CD4-positive, alpha-beta T cell treated with Interleukin-4 for 4 hours (primary cell): ENCODE measurements around the gene DNAJC21.
"Not testable (repeated sequence)": the region's sequence is repeated elsewhere in the genome, so short reads cannot be mapped to it uniquely, and the experiment has no call there.

Experiments used
- DNase-seq: peaks from one replicate; pipeline ENCODE4 v3.0.0-alpha.2; 2020

DNAJC21 gene

DNA sequence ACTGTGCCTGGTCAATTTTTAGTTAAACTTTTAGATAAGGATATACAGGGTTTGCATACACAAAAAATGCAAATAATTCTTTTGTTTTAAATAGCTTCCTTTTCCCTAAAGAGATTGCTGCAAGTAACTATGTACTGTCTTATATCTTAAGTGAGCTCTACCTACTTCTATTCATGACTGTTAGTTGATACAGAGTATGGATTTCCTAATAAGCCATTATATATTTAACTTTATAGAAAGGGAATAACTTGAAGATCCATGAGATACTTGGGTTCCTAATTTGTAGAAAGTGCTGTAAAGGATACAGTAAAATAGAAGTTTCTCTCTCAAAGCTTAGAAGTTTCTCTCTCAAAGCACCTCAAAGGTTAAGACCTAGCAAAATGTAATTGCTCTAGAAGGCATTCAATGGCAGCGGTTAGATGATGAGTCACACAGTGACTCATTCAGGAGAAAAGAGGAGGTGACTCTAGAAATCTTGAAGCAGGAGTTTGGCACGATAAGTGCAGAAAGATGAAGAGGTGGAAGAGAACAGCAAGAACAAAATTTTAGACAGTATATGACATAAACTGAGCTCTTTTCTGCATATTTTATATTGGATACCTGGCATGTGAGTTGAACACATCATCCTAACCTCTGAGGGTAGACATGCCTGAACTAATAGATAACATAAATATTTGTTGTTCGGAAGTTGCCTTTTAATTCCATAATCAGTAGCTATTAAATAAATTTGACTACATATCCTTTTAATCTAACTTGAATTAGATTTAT, 5.5 kb upstream of the DNAJC21 start:
- DNase-seq: peak; percentile 51

DNA sequence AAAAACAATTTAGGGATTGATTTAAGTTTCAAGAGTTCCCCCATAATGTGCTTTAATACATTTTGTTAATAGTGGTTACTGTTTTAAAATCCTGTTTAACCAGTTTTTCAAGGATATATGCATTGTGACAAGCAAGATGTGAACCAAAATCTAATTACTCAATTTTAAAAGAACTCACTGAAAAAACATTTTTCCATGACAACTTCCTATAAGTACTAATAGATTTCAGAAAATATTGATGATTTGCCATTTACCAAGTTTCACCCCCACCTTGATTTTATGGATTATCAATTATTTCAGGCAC, 4.9 kb upstream of the DNAJC21 start:
- no peak for DNase-seq

DNA sequence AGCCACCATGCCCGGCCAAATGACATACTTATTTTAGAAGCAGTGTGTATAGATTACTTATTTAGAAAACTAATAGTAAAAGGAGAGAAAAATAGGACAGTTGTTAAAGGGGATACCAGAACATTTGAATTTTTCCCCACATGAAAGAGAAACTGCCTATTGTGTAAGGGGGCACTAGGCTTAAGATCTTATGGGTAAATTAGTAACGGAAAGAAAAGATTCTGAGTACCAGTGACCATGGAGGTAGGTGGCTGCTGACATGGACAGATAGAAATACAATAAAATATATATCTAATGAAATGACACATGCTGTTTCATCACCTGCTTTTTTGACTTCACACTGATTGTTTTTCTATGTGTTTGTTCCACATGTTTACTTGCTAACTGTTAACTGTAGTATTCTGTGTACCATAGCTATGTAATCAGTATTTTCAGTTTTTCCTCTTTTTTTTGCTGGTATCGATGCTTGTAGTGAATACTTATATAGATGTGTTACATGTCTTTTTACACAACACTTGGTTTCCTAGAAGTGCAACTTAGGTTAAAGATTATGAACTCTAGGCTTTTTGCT, 3.0 kb upstream of the DNAJC21 start:
- no peak for DNase-seq

DNA sequence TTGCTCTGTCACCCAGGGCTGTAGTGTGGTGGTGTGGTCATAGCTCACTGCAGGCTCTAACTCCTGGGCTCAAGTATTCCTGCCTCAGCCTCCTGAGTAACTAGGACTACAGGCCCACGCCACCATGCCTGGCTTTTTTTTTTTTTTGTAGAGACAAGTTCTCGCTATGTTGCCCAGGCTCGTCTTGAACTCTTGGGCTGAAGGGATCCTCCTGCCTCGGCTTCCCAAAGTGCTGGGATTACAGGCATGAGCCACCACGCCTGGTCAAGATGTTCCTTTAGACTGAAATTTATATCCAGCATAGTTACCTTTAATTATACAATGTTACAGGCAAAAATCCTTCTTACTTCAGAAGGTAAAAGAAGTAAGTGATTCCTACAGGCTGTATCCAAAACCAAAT, 1.6 kb upstream of the DNAJC21 start:
- DNase-seq: no peak

DNA sequence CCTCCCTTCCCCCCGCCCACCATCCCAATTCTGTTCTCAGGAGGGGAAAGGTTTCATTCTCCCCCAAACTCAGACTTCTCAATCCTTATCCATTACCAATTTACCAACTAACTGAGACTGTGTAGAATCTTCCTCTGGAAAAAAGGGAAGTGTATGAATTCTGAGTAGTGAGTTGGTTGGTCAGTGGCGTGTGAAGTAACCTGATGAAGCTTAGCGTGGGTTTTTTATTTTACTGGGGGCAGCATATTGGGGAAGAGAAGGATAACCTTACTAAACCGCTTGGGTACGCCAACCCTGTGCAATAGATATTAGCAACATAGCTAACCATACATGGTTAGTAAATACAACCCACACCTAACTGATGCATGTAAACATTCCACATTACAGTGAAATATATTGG, 1.1 kb upstream of the DNAJC21 start:
- no peak for DNase-seq

DNA sequence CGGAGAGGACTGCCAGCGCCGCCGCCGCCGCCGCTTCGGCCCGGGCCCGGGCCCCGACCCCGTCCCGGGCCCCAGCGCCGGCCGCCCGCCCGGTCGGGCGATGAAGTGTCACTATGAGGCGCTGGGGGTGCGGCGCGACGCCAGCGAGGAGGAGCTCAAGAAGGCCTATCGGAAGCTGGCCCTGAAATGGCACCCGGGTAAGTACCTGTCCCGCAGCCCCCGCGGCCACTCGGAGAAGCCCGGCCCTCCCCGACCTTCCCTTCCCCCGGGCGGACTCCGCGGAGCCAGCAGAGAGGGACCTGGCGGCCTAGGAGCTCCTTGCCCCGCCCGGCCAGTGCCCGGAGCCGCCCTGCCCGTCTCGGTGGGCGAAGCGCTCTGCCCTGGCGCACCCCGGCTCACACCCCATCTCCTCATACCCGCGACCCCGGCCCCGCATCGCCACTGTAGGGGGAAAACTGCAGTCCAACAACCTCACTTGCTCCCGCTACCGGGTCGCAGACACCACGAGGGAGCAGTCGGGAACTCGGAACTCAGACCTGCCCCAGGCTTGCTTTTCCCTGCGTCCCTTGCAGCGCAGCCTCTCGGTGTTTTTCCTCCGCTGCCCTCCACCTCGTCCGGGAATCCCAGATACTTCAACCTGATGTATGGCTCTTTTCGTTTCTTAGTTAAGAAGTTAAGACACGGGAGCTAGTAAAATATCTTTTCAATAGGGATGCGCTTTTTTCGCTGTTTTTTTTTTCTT, 532 bp downstream of the DNAJC21 start:
- peak; percentile 82 for DNase-seq

DNA sequence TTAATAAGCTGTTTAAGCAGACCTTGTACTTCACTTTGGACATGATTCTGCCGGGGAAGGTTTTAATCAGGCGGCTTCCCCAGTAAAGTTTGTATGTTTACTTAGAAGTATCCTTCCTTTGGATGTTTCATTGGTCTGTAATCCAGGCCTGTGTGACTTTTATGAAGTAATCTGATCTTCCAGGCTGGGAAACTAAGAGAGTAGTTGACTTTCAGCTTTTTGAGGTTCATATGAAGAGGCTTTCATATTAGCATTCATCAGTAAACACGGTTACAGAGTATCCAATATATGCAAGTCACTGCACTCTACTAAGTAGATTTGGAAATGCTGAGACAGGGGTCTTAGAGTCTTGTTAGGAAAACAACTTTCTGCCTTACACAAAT, 1.1 kb downstream of the DNAJC21 start:
- DNase-seq: no peak

DNA sequence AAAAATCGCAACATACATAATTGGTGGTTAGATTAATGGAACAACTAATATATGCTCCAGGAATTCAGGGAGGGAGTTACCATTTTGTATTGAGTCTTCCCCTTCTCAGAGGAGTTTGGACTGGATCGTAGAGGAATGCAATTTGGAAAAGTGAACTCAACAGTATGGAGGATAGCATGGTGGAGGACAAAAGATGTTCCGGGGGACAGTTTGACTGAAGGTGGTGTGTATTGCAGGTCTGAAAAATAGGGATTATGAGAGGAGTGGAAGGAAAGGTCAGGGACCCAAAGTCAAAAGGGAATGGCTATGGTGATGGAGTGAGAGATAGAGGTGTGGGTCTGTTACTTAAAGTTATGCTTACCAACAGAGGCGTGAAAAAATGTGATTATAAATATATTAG, 1.5 kb downstream of the DNAJC21 start:
- DNase-seq: no peak

DNA sequence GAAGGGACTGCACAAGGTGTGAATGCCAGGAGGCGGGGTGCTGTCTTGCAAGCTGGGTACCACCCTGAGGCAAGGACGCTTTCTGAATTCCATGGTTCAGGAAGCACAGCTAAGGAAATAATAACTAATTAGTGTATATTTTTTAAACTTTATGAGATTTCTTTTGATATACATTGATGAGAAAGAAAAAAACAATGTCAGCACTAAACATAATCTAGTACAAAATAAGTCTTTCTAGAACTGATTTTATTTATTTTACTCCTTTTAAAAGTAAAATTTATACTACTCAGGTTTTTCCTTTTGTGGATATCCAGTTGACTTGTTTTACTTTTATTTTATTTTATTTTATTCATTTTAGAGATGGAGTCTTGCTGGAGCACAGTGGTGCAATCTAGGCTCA, 3.6 kb downstream of the DNAJC21 start:
- no peak for DNase-seq

DNA sequence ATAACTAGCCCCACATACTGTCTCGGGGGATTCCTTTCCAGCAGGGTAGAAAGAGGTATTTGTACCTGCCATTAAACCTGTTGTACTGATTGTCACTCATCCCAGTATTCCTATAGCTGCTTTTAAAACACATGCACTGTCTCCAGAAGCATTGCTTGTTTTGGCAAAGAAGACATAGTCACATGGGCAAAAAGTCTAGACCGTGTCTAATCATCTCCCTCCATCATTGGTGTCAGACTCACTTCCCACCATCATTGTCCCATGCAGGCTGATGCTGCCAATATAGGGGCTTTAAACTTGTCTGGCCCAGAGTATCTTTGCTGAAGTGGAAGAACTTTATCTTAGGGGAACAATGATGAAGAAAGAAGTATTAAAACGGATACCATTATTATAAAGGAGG, 12.6 kb downstream of the DNAJC21 start:
- DNase-seq: no peak

DNA sequence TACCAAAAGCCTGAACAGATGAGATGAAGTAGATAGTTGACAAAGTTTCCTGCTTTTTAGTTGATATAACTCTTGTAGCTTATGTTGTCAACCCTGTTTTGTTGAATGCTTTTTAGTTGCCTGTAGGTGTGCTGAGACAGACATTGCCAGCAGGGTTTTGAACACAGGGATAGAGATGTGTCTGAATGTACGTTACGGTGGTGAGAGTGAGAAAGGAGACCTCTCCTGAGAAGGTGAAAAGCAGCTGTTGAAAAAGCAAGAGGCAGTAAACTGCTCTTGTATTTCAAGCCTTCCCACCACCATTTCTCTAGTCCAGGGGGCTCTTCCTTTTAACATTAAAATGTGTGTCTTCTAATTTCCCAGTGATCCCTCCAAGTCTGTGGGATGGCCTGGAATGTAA, 14.7 kb downstream of the DNAJC21 start:
- no peak for DNase-seq

DNA sequence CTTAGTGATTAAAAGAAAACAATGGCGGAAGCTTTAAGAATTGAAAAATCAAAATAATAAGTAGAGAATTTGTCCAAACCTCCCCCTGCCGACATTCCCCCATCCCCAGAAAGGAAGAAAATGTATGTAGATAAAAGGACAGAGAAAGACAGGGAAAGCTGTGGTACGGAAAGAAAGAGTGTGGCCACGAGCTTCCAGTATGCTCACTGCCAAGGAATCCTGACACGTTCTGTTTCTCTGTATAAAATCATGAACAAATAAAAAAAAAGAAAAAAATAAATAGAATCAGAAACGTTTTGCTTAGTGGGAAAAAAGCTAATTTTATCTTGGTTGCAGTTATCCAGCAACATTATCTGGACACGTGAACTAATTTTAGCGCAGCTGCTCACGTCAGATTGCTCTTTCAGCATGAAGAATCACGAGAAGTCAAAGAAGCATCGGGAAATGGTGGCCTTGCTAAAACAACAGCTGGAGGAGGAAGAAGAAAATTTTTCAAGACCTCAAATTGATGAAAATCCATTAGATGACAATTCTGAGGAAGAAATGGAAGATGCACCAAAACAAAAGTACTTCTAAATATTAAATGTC, 15.2 kb downstream of the DNAJC21 start:
- no peak for DNase-seq

DNA sequence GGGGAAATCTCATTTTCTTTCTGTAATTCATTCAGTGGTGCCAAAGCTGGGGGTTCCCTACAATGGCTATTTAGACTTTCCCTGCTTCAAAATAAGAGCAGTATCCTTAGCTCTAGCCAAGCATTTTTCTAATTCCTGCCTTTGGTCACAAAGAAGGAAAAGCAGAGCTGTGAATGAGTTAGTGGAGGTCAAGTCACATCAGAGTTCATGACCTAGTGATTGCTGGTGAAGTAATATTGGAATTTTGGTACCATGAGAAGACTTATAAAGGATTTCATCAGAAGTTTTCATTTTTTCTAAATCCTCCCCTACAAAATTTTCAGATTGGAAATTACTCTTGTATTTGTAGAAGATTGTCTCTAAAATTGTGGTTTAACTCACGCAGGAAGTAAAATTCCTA, 28.0 kb downstream of the DNAJC21 start:
- DNase-seq: no peak

DNA sequence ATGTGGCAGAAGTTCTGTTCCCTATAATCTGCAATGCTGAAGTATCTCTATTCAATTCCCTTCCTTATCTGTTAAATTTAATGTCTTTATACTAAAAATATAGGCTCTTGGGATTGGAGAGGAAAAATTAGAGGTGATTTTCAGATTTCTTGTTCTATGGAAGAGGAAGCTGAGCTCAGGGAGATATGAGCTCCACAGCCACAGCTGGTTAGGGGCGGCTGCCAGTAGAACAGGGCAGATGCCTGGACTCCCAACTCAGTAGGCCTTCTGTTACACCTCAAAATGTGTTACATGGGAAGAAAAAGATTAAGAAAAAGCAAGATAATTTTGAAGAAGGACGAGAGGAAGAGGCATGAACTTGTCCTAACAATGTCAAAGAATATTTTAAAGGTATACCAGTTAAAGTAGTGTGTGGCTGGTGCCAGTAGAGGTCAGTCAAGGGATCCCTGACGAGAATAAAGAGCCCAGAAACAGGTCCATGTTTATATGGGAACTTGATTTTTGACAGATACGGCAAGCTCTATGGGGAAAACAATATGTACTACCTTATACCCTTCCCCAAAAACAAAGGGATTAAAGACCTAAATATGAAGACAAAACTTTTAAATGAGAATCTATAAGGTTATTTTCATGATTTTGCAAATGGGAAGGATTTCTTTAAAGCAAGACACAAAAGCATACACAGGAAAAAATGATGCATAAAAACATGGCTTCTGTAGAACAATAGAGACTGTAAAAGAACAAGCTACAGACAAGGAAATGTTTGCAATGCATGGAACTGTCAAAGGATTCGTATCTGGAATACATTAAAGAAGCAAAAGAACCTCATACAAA, 28.7 kb downstream of the DNAJC21 start:
- DNase-seq: no peak

DNA sequence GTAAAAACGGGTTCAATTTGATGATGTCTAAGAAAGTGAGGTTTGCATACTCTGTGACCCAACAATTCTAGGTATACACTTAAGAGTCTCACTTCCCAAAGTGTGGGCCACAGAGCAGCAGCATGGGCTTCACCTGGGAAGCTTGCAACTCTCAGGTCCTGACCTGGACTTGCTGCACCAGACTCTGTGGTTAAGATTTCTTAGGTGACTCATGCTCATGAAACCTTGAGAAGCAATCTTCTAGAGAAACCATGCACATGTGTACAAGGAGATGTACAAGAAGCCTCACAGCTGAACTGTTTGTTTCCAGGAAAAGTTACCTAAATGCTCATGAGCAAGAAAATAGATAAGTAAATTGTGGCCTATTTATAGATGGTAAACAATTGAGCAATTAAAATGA, 30.0 kb downstream of the DNAJC21 start:
- DNase-seq: no peak

DNA sequence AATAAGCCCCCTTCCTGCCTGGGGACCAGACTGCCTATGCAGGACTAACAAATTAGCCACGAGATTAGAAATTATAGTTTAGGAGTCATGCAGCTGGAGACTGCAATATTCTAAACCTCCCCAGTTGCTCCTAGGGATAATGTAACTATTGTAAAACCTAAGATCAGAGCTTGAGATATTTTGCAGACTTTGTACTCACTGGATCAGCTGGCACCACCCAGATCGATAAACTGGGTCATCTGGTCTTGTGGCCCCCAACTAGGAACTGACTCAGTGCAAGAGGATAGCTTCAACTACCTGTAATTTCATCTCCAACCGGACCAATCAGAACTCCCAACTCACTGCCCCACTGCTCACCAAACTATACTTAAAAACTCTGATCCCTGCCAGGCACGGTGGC, 38.2 kb downstream of the DNAJC21 start:
- DNase-seq: no peak

DNA sequence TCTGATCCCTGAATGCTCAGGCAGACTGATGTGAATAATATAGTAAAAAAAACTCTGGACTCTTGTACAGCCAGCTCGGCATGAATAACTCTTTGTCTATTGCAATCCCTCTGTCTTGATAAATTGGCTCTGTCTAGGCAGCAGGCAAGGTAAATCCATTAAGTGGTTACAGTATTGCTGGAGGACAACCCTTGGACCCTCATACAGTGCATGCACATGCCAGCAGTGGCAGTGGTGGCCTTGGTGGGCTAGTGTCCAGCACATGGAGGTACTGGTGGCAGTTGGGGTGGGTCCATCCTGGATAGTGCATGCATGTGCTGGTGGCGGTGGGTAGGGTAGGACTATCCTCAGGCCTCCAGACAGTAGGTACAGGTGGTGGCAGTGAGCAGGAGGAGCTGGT, 38.9 kb downstream of the DNAJC21 start:
- DNase-seq: no peak

DNA sequence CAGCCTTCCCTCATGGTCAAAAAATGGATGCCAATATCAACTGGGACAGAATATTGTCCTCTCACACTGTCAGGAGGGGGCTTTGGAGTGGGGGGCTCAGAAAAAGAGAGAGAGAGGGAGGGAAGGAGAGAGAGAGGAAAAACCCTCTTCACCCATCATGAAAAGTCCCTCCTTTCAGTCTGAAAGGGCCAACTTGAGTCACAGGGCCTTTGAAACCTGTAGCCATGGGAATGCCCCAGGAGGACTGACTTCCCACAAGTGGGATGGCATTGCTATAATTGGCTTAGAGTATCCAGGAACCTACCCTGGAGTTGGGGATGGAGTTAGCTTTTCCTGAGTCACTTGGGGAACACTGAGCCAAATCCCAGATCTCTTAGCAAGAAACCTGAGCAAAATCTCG, 41.2 kb downstream of the DNAJC21 start:
- DNase-seq: no peak

DNA sequence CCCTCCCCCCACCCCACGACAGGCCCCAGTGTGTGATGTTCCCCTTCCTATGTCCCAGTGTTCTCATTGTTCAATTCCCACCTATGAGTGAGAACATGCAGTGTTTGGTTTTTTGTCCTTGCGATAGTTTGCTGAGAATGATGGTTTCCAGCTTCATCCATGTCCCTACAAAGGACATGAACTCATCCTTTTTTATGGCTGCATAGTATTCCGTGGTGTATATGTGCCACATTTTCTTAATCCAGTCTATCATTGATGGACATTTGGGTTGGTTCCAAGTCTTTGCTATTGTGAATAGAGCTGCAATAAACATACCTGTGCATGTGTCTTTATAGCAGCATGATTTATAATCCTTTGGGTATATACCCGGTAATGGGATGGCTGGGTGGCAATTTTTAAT, 42.3 kb downstream of the DNAJC21 start:
- DNase-seq: not testable (repeated sequence)

DNA sequence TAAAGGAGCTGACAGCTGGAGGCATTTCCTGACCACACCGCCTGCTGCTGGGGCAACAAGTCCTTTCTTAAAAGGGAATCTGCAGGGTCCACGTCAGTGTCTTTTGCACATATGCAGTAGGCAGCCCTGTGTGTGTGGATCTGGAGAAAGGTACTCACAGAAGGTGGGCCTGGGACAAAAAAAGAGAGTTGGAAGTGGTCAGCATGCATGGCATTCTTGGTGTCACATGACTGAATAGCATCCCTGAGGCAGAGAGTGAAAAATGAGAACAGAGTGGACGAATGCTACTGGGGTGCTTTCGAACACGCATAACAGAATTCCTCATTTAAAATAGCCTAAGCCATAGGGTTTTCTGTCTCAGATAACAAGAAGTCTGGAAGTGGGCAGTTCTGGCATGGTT, 47.0 kb downstream of the DNAJC21 start:
- DNase-seq: no peak

DNA sequence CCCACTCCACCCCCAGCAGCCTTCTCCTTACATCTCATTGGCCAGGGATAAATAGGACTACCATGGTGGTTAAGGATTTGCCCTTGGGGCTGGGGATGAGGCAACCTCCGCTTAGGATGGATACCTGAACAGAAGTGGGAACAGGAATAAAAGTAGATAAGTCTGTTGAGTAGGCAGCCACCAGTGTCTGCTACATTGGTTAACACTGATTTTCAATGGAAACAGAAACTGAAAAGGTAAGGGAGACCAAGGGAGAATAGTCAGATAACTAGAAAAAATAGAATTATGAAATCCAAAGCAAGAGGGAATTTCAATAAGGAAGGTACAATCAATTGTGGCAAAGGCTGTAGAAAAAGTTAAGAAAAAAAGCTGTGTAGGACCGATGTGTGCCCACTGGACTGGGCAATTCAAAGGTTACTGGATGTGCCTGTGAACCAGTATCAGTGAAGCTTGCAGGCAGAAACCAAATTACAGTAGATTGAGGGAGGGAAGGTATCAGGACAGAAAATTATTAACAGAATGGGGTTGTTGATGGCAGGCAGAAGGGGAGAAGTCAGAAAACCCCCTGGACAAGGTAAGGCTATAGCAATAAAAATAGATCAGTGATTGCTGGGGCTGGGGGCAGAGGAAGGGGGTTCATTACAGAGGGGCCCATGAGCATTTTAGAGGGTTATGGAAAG, 48.7 kb downstream of the DNAJC21 start:
- no peak for DNase-seq

DNA sequence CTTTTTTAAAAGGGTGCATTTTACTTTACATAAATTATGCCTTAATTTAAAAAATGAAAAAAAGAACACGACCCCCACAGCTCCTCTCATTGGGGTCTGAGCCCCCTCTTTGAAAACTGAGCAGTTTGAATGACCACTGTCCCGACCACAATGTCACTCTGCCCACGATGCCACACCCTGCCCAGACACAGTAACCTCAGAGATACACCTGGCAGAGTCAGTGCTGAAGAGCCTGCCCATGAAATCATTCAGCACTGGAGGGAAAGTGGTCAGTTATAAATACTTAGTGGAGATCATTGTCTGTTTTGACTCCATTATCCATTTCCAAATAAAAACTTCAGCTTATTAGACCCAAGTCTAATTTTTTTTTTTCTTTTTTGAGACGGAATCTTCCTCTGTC, 49.3 kb downstream of the DNAJC21 start:
- no peak for DNase-seq

DNA sequence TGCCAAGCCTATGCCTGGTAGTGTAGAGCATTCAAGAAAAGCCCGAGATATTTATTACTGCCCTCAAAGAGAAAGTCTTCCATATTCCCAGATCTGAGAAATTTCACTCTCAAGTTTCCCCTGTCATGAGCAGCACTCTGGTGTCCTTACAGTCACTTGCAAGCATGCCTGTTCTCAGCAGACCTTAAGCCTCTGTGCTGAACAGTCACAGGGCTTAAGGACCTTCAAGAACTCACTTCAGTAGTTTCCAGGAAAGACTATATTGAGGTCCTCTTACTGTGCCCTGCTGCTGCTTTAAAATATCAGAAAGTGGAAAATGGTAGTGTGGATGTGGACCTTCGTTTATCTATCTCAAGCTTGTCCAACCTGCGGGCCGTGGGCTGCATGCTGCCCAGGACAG, 53.5 kb downstream of the DNAJC21 start:
- DNase-seq: no peak
